ENCODE data around the gene ZBED1. TPM values are rescaled to one million over a fixed set of nuclear protein-coding genes. Genes with fewer than 3 reads are reported as not detected.
"Not testable (repeated sequence)": the region's sequence is repeated elsewhere in the genome, so short reads cannot be mapped to it uniquely, and the experiment has no call there.

The ZBED1 gene
- total RNA-seq, 4 donors from 2014 or later, result 37.2 to 41.1 (median 39.4) TPM

- no peak for TF ChIP-seq EP300 (IDR thresholded peaks at IDR 0.05)
- TF ChIP-seq POLR2AphosphoS5 (IDR thresholded peaks at IDR 0.05), result no peak
- no peak for TF ChIP-seq POLR2A (IDR thresholded peaks at IDR 0.05)
- TF ChIP-seq, protein P1, sequence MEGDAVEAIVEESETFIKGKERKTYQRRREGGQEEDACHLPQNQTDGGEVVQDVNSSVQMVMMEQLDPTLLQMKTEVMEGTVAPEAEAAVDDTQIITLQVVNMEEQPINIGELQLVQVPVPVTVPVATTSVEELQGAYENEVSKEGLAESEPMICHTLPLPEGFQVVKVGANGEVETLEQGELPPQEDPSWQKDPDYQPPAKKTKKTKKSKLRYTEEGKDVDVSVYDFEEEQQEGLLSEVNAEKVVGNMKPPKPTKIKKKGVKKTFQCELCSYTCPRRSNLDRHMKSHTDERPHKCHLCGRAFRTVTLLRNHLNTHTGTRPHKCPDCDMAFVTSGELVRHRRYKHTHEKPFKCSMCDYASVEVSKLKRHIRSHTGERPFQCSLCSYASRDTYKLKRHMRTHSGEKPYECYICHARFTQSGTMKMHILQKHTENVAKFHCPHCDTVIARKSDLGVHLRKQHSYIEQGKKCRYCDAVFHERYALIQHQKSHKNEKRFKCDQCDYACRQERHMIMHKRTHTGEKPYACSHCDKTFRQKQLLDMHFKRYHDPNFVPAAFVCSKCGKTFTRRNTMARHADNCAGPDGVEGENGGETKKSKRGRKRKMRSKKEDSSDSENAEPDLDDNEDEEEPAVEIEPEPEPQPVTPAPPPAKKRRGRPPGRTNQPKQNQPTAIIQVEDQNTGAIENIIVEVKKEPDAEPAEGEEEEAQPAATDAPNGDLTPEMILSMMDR (IDR thresholded peaks at IDR 0.05), result no peak
- H3K36me3 ChIP-seq, result no peaks in the 10 kb centered on the region
- 71 to 93% methylated on average over 6 of the region's 6 CpGs for WGBS, 2 donors (ENCODE audit: low coverage in 1 of 2)
- no peaks in the 10 kb centered on the region for H3K9me3 ChIP-seq
- H3K4me3 ChIP-seq, result no peak overlapping the region
- peaks cover 0 to 19% (median 0%) of the 10 kb centered on the region in 3 donors for H3K4me1 ChIP-seq
- no peaks in the 10 kb centered on the region for H3K27me3 ChIP-seq
- no peak overlapping the region for H3K27ac ChIP-seq
- no peak for ATAC-seq
Measured at GRCh38 chrX:2458309-2458708, 42.5 kb downstream of the ZBED1 start.

GRCh38 chrX:2457289-2458133 is 43.3 kb downstream of the ZBED1 start:
- no peak overlapping the region for H3K27ac ChIP-seq
- peaks cover 0 to 14% (median 0%) of the 10 kb centered on the region in 3 donors for H3K4me1 ChIP-seq
- H3K27me3 ChIP-seq, result no peaks in the 10 kb centered on the region
- H3K9me3 ChIP-seq, result no peaks in the 10 kb centered on the region
- H3K4me3 ChIP-seq, result no peak overlapping the region
- no peak for ATAC-seq
- TF ChIP-seq EP300 (IDR thresholded peaks at IDR 0.05) (no peak), POLR2A (IDR thresholded peaks at IDR 0.05) (no peak), POLR2AphosphoS5 (IDR thresholded peaks at IDR 0.05) (no peak)
- TF ChIP-seq, protein P1 (IDR thresholded peaks at IDR 0.05), result no peak
- 82 to 90% methylated on average over 3 to 15 of the region's 26 CpGs for WGBS, 2 donors (ENCODE audit: low coverage in 1 of 2)
- H3K36me3 ChIP-seq, result no peaks in the 10 kb centered on the region

DNA sequence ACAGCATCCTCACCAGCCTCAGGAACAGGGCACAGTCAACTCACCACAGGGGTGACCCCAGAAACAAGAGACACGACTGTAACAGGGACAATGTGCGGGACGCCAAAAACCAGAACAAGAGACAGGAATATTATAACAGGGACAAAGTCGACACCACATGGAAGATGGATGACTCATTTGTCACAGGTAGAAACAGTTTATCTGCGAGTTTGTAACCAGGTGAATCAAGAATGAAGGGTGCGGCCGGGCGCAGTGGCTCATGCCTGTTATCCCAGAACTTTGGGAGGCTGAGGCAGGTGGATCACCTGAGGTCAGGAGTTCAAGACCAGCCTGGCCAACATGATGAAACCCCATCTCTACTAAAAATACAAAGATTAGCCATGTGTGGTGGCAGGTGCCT is 44.7 kb downstream of the ZBED1 start:
- H3K9me3 ChIP-seq, ATAC-seq, H3K36me3 ChIP-seq, H3K4me3 ChIP-seq, H3K27ac ChIP-seq, H3K27me3 ChIP-seq: not testable (repeated sequence)
- WGBS, 2 donors (ENCODE audit: low coverage in 1 of 2), result 87% methylated on average over 4 of the region's 8 CpGs; no CpG with 5 or more reads in 1 of the 2 donors
- peaks cover 0 to 13% (median 0%) of the 10 kb centered on the region in 3 donors for H3K4me1 ChIP-seq

DNA sequence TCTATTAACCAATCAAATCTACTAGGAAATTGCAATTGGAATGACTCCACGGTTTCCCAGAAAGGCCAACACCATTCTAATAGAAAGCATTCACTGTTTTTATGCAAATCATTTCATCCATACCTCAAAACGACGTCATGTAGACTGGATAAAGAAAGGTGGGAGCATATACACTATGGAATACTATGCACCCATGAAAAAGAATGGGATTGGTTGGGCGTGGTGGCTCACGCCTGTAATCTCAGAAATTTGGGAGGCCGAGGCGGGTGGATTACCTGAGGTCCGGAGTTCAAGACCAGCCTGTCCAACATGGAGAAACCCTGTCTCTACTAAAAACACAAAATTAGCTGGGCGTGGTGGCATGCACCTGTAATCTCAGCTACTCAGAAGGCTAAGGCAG is 46.2 kb downstream of the ZBED1 start:
- ATAC-seq, H3K27ac ChIP-seq, H3K4me3 ChIP-seq, H3K36me3 ChIP-seq, H3K27me3 ChIP-seq, H3K9me3 ChIP-seq: not testable (repeated sequence)
- WGBS, 2 donors (ENCODE audit: low coverage in 1 of 2), result 93 to 99% methylated on average over 9 of the region's 9 CpGs
- H3K4me1 ChIP-seq, result peaks cover 0 to 23% (median 0%) of the 10 kb centered on the region in 3 donors

DNA sequence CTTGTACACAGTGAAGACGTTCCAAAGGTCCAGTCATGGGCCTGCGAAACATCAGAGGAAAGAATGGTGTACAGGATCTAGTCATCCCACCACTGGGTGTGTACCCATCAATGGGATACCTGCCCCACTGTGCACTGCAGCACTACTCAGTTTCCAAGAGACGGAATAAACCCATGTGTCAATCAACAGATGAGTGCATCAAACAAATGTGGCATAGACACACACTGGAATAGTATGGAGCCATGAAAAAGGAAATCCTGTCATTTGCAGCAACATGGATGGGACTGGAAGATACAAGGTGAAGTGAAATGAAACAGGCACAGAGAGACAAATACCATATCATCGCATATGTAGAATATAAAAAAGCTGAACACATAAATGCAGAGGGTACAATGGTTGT is 48.0 kb downstream of the ZBED1 start:
- no peak for ATAC-seq
- Histone ChIP-seq H3K27me3 (no peaks in the 10 kb centered on the region), H3K4me3 (no peak overlapping the region), H3K27ac (no peak overlapping the region), H3K36me3 (no peaks in the 10 kb centered on the region), H3K9me3 (no peaks in the 10 kb centered on the region), H3K4me1 (peaks cover 0 to 23% (median 0%) of the 10 kb centered on the region in 3 donors)
- no peak for TF ChIP-seq POLR2AphosphoS5 (IDR thresholded peaks at IDR 0.05)
- TF ChIP-seq, protein P1 (IDR thresholded peaks at IDR 0.05), result no peak
- no peak for TF ChIP-seq POLR2A (IDR thresholded peaks at IDR 0.05)
- no peak for TF ChIP-seq EP300 (IDR thresholded peaks at IDR 0.05)
- WGBS, 2 donors (ENCODE audit: low coverage in 1 of 2), result 90 to 92% methylated on average over 1 to 2 of the region's 4 CpGs

DNA sequence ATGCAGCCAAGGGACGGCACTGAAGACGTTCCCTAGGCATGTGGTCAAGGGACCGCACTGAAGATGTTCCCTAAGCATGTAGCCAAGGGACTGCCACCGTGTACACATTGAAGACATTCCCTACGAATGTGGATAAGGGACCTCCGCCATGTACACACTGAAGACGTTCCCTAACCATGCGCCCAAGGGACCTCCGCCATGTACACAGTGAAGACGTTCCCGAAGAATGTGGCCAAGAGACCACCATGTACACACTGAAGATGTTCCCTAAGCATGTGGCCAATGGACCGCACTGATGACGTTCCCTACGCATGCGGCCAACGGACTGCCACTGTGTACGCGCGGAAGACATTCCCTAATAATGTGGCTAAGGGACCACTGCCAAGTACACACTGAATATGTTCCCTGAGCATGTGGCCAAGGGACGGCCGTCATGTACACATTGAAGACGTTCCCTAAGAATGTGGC is 48.4 kb downstream of the ZBED1 start:
- no peak for TF ChIP-seq POLR2A (IDR thresholded peaks at IDR 0.05)
- TF ChIP-seq POLR2AphosphoS5 (IDR thresholded peaks at IDR 0.05), result no peak
- TF ChIP-seq, protein P1 (IDR thresholded peaks at IDR 0.05), result no peak
- Histone ChIP-seq H3K27me3 (no peaks in the 10 kb centered on the region), H3K9me3 (no peaks in the 10 kb centered on the region), H3K4me3 (no peak overlapping the region), H3K27ac (no peak overlapping the region), H3K36me3 (peaks cover 0 to 2% of the 10 kb centered on the region in 2 donors), H3K4me1 (peaks cover 0 to 23% (median 0%) of the 10 kb centered on the region in 3 donors)
- 80 to 91% methylated on average over 8 of the region's 22 CpGs for WGBS, 2 donors (ENCODE audit: low coverage in 1 of 2)
- ATAC-seq, result no peak

Measured in gastroesophageal sphincter (tissue), 4 donors.